HG03135 (cell line): ENCODE data around the gene RAPGEF5.

ENCODE experiments used
- ATAC-seq: cut with Tn5 transposase; IDR thresholded peaks from one replicate; pipeline ENCODE4 v1.9.1; 2021; ENCODE audit warnings: mild to moderate bottlenecking, moderate library complexity; ENCODE audit not compliant: unreplicated experiment

The RAPGEF5 gene

DNA sequence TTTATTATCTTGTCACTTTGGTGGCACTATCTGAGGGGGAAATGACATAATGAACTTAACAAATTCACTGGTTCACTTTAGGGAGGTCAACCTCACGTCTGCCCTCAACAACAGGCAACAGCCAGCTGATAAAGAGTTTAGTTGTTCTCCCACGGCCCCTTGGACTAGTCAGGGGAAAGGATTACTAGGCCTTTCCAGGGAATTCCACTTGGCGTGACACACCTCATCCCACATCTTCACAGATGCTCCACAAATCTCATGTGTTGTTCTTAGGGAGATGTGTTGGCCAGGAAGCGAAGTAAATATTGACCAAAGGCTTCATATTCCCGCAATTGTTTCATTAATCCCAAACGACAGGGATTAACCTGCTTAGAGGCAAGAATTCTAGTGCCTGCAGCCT lies 227.8 kb downstream of the RAPGEF5 start:
- ATAC-seq = no peak

DNA sequence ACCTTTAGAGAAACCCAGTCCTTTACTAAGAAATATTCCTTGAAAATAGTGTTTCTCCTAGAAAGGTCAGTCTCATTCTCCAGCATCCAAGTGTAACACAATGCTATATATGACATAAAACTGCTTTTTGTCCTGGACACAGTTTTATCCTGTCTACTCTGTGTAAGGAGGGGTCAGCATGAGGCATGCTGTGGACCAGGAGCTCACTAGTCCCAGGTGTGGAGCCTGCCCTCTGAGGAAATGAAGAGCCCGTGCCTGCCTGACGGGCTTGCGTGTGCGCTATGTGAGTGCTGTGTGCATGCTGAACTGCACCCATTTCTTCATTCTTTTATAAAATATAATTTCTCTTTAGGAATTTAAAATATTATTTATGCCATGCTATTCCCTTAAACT lies 228.4 kb downstream of the RAPGEF5 start:
- no peak for ATAC-seq

DNA sequence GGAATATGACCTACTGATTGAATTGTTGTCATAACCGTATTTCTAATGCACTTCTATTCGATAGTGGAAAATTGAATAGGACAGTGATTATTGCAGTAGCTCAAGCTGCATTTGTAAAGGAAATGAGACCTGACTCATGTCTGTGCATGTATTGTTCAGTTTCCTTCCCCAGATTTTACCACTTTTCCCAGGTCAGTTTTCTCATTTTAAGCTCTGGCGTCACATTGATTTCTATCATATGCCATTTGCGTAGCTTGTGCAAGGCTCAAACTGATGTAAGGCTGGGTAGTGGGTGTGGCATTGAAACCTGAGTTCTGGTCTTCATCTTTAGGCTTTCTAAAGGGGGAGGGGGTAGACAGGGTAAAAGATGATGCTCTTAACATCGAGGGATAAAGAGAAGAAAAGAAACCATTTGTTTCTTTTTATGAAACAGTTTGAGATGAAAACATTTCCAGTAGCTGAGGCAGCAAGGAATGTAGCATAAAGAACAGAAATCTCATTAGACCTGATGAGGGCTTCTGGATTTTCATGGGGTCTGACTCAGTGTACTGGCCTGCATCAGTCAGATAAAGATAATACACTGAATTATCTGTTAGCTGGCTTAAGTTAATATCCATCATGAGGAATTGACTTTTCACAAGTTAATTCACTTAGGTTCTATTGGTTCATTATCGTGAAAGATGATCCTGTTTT lies 229.0 kb downstream of the RAPGEF5 start:
- no peak for ATAC-seq

DNA sequence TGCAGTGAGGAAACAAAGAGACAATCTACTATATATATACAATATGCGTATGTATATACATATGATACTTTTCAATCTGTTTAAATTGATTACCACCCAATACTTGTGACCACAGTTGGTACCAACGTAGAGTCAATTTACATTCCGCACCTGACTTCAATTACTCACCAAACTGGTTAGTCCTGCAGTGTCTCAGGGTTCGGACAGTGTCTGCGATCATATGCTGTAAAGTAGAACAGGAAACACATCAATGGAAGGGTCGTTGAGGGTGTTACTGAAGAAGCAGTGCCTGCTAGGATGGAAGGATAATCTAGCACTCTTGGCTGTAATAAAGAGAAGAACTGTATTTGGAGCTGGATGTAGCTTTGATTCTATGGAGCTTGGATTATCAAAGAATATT lies 231.5 kb downstream of the RAPGEF5 start:
- ATAC-seq = no peak

DNA sequence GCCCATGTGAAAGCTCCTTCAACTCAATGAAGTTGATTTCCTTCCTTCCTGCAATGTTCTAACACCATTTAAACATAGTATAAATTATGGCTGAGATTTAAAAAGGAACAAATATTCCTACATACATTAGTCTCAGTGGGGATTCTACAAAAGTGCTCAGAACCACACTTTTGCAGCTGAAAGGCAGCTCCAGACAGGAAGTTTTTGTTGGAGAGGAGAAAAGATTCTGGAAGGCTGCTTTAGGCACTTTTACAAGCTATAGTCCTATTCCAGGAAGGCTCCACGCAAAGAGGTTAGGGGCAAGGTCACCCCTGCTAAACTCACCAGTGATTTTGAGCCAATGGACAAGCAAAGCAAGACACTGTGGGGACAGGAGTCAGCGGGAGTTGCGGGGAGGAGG lies 232.0 kb downstream of the RAPGEF5 start:
- ATAC-seq = no peak

DNA sequence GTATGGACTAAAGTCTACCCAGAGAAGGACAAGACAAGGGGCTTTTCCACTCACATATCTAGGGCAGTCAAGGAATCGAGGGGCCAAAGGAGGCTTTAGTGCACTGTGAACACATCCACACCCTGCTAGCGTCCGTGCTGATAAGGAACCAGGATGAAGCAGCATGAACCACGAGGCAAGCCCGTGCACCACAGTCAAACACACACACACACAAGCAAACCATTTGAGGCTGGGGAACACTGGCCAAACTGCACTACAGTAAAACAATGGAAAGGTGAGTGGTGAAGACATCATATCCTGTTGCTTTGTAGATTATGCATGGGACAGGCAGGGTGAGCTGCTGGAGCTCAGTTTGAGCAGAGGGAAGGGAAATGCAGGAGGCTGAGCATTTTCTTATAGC lies 233.8 kb downstream of the RAPGEF5 start:
- ATAC-seq = no peak

DNA sequence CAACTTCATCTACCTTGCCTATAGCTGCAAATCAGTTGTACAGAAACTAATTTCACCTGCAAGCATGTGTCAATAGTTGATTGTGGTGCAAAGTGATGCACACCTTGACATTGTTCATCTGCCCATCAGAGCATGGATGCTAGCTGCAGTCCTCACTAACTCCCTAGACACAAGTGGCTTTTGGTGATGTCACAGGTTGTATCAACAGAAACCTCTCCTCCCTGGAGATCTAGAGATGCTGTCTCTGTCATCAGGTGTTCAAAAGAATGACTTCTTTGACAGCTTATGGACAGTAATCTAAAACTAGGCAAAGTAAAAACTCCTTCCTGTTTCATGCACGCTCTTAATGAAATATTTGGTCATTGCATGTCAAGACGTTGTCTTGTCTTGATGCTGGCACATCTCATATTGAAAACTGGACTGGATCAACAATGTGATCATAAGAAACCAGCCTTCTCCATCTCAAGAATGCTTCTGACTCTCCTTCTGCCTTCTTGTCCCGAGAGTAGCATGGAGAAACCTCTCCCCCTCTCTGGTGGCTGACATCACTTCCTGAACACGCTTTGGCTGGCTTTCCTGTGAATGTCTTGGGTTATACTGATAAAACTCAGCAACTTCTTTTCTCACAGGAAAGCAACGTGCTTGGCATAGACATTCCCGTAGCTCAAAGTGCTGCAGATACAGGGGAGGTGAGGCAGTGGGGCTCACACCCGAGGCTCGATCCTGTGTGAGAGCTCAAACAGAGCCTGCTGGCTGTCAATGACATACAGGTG lies 235.1 kb downstream of the RAPGEF5 start:
- no peak for ATAC-seq

DNA sequence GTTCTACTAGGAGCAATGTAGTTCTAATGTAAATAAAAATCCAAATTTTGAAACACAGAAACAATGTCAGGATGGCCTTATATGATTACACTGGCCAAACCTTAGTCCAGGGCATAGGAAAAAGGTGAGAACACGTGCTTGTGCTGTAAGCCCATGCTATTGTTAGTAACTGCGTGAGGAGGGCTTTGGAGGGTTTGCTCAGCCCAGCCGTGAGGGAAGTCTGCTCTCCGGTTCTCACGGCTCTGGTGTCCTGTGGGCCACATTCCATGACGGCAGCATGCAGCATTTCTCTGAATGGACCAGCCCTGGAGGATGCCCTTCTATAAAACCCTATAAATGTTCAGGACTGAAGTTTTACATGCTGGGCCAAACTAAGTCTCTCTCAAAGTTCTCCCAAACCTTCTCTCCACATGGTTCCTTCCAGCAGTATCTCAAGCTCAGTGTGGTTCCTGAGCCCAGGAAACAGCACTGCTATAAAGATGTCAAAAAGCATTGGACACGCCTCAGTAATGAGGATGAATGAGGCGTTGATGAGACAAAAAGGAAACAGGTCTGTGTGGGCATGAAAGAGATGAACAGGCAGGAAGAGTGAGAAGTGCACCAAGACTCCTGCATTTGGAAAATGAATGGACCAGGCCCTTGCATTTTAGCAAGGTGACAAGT lies 236.4 kb downstream of the RAPGEF5 start:
- ATAC-seq = no peak

DNA sequence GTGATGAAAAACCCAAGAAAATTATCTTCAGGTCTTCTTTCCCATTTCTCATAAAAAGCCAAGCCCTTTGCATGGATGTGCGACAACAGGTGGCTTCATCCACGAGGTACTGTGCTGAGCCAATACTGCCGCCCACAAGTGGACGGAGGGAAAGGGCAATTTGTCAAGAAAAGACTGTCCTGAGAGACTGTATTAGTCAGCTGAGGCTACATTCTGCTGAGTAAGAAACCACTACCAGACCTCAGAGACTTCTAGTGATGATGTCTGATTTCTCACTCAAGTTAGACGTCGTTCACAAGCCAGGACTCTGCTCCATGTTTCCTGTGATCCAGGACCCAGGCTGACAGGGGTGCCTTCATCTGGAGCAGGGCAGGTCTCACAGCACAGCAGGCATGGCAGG lies 239.7 kb downstream of the RAPGEF5 start:
- no peak for ATAC-seq

DNA sequence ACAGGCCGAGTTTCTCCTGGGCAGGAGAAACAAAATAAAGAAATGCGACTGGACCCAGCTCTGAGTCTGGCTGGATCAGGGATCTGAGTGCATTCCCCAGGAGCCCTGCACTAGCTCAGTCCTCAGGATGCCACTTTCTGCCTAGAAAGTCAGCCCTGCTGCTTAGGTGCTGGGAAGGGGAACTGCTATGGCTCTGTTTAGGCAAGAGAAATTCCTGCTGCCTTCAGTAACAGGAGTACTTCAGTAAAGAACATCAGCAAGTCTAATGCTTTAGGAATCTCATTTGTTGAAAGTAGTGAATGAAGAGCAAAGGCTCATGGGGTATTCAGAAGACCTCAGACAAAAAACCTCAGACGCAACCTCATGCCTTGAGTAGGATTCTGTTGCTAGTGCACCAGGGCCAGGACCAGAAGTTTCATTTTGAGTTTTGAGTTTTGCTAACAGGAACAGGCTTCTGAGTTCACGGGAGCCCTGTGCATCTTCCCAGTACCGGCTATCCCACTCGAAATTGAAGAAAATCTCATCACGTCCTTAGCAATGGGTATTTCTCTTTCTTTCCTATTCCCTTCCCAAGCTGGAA lies 240.4 kb downstream of the RAPGEF5 start:
- no peak for ATAC-seq

DNA sequence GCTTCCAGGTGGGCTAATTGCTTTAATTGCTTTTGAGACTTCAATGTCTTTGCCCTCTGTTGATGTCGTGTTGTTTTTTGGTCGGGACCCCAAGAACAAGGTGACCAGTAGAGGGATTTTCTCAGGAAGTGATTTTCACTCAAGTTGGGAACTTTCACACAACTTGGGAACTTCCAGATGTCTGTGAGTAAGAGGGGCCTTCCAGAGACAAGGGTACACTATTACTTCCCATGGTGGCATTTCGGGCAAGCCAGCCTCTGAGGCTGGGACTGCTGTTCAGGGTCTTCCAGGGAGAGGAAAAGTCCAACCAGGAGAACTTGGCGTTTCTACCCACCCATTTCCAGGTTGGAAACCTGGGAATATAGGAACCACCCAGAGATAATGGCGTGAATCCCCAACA lies 241.3 kb downstream of the RAPGEF5 start:
- ATAC-seq = no peak

DNA sequence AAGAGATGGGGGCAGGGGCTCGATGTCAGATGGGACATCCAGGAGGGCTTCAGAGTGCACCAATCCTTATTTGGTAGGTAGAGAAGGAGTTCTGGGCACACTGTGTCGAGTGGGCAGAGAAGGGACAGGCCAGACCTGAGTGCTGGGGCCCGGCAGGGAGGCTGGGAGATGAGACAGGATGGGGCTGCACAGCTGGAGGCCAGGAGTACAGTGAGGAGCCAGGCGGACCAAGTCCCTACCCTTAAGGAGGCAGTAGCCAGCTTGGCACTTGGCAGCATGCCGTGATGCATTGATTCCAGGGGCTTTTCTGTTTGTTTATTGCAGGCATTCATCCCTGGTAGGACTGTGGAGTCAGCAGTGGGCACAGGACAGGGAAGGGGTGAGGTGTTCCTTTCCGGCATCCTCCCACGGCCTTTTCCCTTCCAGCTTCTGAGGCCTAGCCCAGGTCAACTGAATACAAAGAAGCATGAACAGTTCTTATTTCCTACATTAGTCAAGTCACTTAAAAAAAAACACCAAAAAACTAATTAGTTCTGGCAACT lies 242.4 kb downstream of the RAPGEF5 start:
- no peak for ATAC-seq

DNA sequence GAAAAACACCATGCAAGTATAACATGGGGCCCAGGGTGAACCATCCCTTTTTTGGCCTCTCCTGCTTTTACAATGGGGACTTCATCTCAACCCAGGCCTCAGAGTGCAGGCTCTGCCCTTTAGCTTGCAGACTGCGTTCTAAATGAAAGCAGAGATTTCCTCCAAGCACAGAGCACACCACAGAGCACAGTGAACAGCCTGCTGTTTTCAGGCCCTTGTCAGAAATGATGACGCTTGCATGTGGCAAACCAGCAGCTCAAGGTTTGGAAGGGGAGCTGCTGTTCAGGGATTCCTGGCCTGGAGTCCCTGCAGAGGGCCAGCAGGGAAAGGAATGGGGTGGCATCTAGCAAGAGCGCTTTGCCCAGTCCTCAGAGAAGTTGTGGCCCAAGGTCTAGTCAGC lies 243.9 kb downstream of the RAPGEF5 start:
- no peak for ATAC-seq

DNA sequence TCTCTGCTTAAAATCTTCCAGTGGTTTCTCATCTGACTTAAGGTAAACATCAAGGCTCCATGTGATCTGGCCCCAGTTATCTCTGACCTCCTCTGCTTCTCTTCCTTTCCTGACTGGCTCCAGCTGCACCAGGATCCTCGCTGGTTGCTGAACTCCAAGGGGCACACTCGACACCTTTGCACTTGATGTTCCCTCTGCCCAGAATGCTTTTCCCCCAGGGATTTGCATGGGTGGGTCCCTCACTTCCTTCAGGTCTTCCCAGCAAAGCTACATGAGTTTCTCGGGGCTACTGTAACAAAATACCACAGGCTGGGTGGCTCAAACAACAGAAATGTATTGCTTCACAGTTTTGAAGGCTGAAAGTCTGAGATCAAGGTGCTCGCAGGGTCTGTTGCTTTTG lies 245.3 kb downstream of the RAPGEF5 start:
- no peak for ATAC-seq

DNA sequence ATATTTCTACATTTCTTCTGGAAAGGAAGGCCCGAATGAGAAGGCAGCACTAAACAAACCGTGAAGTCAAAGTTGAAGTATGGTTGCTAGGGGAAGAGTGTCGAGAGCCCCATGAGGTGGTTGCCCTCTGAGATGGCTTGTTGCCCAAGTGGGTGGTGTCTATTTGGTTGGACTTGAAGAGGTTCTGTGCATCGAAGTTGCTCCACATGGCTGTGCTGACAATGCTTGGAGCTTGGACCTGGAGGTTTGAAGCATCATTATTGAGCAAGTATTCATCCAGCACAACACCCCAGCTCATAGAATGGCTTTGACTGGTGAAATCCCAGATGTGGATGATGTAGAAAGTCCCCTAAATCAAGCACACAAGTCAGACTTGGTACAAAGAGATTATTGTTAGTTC lies 246.1 kb downstream of the RAPGEF5 start:
- ATAC-seq = no peak

DNA sequence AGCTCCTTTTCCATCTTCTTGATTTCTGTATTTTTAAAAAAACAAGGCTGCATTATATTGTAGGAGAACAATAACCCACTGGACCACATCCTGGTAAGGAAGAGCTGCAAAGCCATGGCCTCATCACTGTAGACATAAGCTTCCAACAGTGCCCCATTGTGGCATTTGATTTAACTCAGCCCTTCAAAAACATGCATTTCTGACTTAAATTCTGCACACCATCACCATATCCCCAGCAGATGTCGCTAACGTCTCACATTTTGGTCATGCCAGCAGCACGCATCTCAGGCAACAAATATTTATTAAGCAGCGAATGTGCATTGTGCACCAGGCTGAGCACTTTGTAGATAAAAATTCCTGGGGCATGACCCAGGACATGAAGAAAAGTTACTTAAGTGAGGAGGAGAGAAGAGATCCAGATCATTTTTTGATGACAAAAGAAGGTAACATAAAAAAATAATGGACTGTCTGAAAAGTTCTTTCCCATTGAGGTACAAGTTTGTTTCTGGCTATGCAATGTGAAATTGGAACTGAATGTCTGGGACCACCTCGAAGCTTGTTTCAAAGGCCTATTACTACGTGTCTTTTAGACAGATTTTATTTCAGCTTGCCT lies 246.6 kb downstream of the RAPGEF5 start:
- ATAC-seq = no peak

DNA sequence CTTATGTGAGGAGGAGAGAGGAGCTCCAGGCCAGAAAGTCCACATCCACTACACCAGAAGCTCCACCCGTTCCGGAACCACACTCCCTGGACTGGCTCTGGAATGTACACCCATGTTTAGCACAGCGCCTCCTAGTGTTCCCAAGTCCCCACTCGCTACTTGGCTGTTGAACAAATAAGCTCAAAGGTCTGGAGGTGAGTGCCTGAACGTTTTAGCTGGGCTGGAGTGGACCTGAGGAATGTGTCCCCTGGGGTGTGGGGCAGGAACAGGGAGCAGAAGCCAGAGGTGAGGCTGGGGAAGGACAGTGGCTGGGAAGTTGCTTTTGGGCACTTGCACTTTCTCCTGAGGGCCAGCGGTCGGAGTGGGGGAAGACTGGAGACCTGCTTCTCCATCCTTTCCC lies 247.2 kb downstream of the RAPGEF5 start:
- no peak for ATAC-seq

DNA sequence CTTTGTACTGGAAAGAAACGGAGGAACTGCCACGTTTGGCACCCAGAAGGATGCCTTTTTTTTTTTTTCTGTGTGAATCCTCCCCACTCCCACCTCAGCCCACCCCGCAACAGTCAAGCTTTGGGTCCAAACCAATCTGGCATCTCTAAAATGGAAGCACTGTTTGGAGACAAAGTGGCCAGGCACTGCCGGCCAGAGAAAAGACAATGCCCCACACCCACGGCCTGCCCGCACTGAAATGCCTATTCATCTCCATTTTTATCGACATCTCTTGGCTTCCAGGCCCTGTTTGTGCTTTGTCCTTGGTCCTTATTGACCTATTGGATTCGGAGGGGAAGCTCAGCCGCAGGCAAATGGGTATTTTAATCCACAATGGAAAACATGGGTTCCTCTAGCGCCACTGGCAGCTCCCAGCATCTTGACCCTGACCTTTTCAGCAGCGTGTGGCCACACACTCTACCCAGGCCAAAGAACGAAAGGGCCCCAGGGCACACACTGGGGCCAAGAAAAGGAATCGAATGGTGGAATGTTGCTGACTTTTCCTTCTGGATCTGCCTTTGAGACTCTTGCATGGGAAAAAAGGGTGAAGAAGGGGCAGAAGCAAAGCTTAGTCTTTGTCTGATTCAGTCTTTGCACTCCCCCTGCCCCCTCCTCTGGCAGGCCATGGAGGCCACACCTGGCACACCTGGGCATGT lies 248.7 kb downstream of the RAPGEF5 start:
- ATAC-seq = no peak

DNA sequence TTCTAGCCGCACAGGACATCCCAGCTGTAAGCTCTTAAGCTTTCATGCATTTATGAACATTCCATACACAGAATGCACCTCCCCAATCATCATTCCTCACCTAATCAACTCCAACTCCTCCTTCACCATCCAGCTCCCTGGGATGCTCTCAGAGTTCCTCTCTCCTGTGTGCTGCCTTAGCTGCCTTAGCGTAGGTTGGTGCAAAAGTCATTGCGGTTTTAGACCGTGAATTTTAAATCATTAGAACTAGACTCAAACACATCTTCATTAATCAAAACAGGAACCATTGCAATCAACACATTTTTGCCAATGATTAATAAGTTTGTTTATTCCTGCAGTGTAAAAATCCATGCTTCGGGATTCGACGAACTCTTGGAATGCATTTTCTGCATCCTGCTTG lies 251.4 kb downstream of the RAPGEF5 start:
- ATAC-seq = no peak
